GM18867 (cell line): ENCODE measurements around the gene SHROOM4.

Source experiments
- ATAC-seq: cut with Tn5 transposase; IDR thresholded peaks from one replicate; pipeline ENCODE4 v1.9.1; 2021; ENCODE audit warnings: mild to moderate bottlenecking, moderate library complexity; ENCODE audit not compliant: unreplicated experiment

Gene SHROOM4, protein sequence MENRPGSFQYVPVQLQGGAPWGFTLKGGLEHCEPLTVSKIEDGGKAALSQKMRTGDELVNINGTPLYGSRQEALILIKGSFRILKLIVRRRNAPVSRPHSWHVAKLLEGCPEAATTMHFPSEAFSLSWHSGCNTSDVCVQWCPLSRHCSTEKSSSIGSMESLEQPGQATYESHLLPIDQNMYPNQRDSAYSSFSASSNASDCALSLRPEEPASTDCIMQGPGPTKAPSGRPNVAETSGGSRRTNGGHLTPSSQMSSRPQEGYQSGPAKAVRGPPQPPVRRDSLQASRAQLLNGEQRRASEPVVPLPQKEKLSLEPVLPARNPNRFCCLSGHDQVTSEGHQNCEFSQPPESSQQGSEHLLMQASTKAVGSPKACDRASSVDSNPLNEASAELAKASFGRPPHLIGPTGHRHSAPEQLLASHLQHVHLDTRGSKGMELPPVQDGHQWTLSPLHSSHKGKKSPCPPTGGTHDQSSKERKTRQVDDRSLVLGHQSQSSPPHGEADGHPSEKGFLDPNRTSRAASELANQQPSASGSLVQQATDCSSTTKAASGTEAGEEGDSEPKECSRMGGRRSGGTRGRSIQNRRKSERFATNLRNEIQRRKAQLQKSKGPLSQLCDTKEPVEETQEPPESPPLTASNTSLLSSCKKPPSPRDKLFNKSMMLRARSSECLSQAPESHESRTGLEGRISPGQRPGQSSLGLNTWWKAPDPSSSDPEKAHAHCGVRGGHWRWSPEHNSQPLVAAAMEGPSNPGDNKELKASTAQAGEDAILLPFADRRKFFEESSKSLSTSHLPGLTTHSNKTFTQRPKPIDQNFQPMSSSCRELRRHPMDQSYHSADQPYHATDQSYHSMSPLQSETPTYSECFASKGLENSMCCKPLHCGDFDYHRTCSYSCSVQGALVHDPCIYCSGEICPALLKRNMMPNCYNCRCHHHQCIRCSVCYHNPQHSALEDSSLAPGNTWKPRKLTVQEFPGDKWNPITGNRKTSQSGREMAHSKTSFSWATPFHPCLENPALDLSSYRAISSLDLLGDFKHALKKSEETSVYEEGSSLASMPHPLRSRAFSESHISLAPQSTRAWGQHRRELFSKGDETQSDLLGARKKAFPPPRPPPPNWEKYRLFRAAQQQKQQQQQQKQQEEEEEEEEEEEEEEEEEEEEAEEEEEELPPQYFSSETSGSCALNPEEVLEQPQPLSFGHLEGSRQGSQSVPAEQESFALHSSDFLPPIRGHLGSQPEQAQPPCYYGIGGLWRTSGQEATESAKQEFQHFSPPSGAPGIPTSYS (N-terminal part only)

DNA sequence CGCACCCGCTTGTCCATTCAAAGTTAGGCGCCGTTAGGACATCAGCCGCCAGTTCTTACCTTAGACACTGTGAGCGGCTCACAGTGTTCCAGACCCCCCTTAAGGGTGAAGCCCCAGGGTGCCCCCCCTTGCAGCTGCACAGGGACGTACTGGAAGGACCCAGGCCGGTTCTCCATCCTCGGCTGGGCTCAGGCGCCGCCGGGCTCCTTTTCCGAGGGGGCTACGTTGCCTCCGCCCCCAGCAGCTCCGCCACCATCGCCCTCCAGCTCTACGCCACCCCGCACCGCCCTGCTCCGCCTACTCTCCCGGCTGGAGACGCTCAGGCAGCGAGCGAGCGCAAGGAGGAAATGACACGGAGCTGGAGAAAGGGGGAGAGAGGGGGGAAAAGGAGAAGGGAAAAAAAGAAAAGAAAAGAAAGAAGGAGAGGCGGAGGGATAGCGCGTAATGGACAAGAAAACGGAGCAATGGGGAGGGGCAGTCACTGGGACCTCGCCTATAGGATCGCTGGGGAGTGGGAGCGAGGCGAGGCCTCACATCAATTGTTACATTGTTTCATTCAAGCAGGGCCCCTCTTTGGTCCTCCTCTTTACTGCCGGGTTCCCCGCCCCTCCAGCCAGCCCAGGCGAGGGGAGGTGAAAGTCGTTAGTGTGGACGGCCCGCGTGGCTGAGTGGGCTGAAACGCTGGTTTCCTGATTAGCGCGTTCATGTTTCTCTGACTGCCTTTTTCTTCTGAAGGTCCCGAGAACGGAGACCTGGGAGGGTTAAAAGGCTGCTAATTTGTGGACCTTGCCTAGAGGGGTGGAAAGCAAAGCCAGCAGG, at the start of gene SHROOM4:
Gene SHROOM4 (minus strand): TSS at position 352 of the 819 bp plus-strand sequence. CDS start 176 bp downstream, at position 176.
- ATAC-seq: no peak

DNA sequence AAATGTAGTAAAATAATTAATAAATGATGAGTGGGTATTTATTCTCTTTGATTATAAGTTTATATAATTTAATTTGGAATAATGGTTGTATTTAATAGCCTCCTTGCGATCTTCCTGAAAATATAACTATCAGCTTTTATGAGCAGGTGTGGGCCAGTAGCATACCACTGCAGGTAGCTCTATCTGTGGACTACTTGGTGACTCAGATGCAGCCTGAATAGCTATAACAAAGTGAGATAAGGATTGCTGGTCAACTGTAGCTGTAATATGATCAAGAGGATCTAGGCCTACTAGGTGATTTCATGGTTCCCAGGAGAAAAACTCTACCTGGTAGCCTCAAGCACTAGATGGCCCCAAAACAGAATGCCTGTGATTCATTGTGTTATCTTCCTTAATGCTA, 49.5 kb upstream of the SHROOM4 start:
- ATAC-seq: no peak

- no peak for ATAC-seq
Measured at GRCh38 chrX:50860518-50860917, 46.5 kb upstream of the SHROOM4 start.

- no peak for ATAC-seq
Measured at GRCh38 chrX:50858548-50858947, 44.6 kb upstream of the SHROOM4 start.

GRCh38 chrX:50853399-50853798, 39.4 kb upstream of the SHROOM4 start:
- no peak for ATAC-seq

DNA sequence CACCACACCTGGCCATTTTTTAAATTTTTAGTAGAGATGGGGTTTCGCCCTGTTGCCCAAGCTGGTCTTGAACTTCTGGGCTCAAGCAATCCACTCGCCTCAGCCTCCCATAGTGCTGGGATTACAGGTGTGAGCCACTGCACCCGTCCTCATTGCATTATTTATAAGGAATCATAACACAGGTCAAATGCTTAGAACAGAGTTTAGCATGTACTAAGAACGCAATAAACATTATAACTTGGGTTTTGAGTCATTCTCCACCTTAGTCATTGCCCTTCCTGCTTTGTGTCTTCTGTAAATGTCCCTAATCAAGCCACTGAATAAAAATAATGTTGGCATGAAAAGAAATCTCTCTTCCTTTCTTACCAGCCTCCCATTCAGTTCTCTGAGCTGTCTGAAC, 38.5 kb upstream of the SHROOM4 start:
- no peak for ATAC-seq

GRCh38 chrX:50842221-50842620, 28.2 kb upstream of the SHROOM4 start:
- no peak for ATAC-seq

- no peak for ATAC-seq
Measured at GRCh38 chrX:50839730-50840129, 25.7 kb upstream of the SHROOM4 start.

GRCh38 chrX:50838820-50839600, 25.0 kb upstream of the SHROOM4 start:
- ATAC-seq: no peak

- no peak for ATAC-seq
Measured at GRCh38 chrX:50827996-50828395, 14.0 kb upstream of the SHROOM4 start.

DNA sequence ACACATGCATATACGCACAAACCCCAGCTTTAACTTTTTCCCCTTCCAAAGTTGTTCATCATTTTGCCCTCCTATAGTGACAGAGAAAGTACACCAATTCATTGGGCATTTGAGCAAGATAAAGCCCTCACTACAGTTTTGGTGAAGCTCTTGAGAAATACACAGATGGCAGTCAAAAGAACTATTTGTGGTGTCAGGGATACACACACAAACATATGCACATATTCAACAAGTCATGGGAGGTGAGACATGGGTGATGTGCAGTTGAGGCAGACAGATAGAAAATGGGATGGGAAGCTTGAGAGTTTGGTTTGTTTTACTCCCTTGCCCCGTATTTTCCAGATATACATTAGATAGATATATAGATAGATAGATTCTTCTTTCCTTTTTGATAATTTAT, 11.8 kb upstream of the SHROOM4 start:
- ATAC-seq: no peak

DNA sequence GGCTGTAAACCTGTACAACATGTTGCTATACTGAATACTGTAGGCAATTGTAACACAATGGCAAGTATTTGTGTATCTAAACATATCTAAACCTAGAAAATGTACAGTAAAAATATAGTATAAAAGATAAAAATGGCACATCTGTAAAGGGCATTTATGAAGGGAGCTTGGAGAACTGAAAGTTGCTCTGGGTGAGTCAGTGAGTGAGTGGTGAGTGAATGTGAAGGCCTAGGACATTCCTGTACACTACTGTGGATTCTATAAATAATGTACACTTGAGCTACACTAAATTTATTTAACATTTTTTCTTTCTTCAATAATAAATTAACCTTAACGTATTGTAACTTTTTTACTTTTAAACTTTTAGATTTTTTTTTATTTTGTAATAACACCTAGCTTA, 5.0 kb upstream of the SHROOM4 start:
- ATAC-seq: no peak

DNA sequence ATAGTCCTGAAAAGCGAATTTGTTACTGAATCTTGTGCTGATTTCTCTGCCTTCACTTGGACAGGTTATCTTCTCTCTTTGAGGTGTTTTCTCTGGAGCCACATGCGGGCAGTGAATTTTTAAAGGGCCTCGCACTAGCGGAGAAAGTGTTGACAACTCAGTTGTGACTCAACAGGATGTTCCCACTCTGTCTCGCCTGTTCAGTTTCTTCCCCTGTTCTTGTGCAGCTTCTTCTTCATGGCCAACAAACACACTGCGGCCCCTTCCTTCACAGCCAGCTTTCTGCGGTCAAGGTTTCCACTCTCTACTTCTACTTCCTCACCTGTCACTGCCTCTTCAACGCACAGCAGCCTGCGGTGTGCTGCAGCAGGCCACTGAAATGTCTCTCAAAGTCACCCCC, 1.1 kb upstream of the SHROOM4 start:
- ATAC-seq: no peak

DNA sequence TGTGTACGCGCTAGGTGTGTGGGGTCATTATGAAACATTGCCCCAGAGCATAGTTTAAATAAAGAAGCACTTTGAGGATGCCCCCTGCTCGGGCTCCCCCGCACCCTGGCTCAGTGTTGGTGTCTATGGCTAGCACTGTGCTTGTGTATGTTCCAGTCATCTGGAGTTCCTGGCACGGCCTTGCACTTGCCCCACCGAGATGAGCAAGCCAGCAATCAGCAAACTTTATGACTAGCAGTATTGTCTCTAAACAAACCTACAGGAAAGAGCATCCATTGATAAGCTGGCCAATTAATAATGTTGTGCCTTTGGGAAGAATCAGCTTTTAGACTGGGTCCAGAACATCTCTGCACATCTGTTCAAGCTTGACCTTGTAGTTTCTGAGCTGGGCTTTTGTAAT, 707 bp upstream of the SHROOM4 start:
- ATAC-seq: no peak

DNA sequence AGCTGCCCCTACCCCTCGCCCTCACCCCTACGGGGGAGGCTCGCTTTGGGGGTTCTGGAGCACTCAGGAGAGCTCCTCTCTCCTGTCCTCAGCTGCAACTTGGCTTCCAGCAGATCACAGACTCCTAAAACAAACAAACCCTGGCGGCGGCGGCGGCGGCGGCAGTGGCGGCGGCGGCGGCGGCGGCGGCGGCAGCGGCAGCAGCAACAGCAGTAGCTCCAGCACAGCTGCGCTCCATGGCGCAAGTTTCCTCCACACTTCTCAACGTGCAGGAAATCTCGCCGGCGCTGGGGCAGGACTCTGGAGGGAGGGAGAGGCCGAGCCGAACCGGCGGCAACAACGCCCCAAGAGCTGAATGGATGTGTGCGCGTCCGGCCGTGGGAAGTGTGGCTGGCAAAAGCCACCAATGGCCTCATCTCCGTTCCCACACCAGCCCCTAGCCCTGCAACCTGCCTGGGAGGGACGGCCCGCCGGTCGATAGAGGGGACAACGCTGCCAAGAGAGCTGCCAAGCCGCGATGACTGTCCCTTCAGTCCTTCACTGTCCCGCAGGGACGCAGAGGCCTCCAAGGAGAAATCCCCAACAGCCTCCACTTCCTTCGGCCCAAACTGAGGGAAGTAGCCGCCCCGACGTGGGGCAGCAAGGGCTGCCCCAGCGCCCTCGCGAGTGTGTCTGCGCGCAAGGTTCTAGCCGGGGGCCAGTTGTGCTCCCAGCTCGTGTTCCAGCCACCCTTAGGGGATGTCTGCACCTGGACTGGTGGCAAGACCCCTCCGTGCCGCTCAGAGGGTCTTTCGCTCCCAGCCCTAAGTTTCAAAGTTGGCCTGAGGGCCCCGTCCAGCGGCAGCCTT, 775 bp downstream of the SHROOM4 start:
- no peak for ATAC-seq

DNA sequence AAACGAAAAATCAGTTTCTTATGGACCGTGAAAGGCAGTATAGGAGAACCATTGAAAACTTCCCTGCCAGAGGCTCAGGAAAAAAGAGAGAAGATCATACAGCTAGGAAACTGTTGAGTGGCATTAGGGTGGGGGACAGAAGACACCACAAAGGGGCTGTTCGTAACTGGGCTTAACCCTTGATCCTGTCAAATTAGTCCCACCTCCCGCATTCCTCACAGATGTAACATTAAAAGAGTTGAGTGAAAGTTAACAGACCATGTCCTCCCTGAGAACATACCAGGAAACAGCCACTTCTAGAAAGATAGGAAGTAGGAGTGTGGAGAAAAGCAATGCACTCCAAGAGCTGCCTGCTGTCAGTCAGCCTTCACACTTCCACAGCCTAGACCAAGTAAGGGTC, 8.7 kb downstream of the SHROOM4 start:
- no peak for ATAC-seq

GRCh38 chrX:50801135-50801534, 12.9 kb downstream of the SHROOM4 start:
- no peak for ATAC-seq

- no peak for ATAC-seq
Measured at GRCh38 chrX:50799531-50799961, 14.4 kb downstream of the SHROOM4 start.

DNA sequence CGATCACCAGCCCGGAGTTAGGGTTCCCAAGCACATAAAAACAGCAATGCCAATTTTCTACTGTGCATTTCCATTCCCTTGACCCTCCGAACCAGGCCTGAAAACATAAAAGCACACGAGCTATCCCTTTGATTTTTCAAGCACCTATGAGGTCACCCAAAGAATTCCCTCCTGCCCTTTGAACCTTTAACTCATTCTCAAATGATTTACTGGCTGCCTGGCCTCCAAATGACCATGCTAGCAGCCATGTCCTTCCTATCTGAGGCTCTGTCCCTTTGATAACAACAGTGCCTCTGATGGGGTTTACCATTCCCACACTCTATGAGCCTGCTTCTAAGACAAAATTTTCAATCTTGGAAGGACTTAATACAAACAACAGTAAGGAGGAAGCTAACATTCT, 15.2 kb downstream of the SHROOM4 start:
- no peak for ATAC-seq
